GM18526 (cell line): ENCODE data around the gene SH3PXD2A.

ENCODE experiments used
- POLR2A ChIP-seq: IDR thresholded peaks from 3 replicates; pipeline ENCODE4 v1.6.1; 2011; ENCODE audit not compliant: insufficient read length; ENCODE audit errors: extremely low read depth

SH3PXD2A gene

DNA sequence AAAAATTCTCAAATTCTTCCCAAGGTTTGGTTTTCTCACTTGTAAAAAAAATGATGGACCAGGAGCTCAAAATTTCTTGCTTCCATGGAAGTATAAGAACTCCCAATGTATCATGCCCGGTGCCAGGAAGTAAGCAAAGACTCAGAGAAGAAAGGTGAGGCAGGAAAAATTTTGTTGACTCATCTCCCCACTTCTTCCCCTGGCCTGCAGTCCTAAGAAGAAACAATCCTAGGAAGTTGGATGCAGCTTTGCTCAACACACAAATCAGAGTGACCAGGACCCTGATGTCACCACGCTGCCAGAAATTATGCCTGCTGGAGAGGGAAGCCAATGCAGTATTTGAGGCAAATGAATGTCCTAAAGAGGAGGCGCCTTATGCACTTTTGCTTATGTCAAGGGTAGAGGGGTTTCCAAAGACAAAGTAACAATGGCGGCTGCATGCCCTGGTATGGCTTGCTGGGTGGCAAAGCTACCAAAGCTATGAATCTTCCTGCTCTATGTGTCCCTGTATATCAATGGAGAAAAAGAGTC is 198.2 kb downstream of the SH3PXD2A start:
- no peak for TF ChIP-seq POLR2A

DNA sequence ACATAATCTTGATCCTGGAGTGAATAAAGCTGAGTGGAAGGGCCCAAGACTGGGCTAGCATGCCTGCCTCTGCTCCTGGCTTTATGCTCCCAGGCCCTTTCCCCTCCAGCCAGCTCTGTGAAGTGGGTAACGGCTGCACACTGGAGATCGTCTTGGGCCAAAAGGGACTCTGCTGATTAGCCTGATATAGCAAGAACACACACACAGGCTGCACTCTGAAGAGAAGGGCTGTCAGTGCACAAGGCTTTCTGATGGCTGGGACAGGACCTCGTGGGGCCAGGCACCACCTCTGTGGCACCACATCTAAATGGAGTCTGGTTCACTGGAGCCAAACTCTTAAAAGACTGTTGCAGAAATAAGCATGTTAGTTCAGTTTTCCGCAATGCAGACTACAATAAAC is 200.5 kb downstream of the SH3PXD2A start:
- no peak for TF ChIP-seq POLR2A

DNA sequence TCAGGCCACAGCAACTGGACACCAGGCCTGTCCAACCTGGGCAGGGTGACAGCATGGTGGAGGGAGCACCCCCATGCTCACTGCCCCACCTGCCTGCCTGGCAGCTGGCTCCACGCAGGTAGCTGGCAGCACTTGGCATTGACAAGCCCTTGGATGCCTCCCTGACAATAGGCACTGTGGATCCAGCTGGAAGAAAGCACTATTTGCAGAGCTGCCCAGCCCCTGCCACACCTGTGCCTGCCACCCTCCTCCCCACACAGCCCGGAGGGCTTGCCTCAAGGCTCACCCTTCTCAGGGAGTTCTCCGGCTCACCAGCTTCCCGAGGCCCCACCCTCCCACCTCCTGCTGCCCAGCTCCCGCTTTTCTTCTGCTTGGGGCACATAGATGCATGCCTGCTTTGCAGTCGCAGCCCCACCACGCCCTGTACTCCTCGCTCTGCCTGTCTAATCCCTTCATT is 201.8 kb downstream of the SH3PXD2A start:
- no peak for TF ChIP-seq POLR2A

DNA sequence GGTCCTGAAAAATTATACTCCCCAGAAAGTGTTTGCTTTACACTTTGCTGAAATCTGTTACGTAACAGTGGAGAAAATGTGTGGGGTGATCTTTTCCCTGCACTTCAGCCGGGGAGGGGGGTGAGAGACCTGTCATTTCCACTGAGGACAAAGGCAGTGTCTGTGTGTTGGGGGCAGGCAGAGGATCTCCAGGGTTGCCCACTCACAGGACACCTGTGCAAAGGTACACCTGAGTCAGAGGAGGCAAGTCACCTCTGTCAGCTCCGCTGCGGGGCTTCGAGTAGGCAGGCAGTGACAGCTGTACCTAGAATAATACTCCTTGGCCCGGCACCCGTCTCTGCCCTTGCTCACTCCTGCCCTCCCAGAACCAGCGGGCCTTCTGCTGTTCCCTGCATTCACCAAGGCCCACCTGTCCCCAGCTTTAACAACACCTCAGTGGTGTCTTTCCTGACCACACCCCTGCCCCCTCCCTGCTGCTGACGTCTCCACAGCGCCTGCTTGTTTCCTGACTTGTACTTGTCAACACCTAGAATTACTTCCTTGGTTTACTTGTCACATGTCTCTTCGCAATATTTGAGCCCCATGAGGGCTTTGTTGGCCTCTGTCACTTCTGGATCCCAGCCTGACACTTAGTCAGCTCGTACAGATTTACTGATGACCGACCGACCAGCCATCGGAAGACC is 202.6 kb downstream of the SH3PXD2A start:
- no peak for TF ChIP-seq POLR2A

DNA sequence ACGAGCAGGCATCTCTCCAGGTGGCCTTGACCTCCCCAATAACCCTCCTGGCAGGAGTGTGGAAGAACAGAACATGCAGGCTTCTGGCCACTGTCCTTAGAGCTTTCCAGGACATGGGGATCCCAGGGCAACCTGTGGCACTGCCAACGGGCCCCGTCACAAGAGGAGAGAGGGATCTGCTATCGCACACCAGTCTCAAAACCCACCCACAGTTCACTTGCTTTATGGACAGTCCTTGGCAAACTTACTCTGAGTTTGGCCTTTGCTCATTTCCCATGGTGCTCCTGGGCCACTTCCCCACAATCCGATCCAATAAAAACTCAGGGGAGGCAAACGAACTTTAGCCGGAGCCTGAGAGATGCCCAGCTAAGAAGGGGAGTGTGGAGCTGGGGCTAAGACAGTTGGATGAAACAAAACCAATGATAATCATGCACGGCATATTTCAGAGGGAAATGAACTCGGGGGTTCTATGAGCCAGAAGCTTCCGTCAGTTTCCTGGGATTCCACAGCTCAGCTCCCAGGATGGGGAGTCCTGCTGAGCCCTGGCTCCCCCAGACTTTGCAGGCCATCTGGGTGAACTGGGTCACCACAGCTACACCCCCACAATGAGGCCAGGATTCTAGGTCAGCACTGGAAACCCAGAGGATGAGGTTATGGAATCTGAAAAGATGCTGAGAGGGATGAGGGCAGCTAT is 203.4 kb downstream of the SH3PXD2A start:
- TF ChIP-seq POLR2A = no peak

DNA sequence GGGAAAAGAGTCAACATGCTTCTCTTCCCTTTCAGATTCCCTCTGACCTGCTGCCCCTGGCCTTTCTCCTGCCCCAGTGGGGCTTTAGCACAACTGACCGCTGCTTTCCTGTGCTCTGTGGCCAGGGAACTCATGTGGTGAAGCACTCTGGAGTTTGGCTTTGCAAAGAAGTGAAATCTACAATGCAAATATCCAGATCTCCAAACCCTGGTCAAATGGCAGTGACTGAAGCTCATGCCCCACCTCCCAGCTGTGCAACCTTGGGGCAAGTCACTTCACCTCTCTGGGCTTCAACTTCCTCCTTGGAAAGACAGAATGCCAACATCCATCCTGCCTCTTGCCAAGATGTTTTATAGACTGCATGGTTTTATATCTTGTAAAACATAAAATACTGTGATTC is 204.0 kb downstream of the SH3PXD2A start:
- TF ChIP-seq POLR2A = no peak

DNA sequence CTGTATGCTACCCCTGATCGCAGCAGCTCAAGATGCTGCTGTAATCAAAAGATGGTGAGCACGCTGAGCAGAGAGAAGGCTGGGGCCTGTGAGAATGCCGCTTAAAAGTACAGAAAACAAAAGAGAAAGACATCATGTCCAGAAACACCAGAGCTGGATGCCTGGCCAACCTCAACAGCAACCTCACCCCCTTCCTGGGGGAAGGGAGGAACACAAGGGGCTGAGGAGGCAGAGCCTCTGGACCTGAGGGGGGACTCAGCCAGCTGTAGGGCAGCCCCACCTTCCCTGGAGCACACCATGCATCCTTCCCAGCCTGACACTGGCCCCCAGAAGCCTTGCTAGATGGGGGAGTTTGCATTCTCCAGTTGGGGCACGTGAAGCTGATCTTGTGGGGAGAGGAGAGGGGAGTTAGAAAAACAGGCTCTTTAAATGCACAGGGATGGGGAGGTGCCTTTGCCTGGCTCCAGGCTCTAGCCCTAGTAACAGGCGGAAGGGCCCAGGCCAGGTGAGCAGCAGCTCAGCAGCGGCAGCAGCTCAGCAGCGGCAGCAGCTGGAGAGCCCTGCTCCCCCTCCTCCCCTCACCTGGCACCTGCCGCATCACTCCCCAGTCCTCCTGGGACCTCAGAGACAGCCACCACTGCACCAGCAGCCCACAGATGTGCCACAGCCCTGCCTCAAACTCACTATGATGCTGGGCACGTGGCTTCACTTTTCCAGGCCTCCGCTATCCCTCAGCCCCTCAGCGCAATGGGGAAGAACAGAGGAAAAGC is 205.5 kb downstream of the SH3PXD2A start:
- TF ChIP-seq POLR2A = no peak

DNA sequence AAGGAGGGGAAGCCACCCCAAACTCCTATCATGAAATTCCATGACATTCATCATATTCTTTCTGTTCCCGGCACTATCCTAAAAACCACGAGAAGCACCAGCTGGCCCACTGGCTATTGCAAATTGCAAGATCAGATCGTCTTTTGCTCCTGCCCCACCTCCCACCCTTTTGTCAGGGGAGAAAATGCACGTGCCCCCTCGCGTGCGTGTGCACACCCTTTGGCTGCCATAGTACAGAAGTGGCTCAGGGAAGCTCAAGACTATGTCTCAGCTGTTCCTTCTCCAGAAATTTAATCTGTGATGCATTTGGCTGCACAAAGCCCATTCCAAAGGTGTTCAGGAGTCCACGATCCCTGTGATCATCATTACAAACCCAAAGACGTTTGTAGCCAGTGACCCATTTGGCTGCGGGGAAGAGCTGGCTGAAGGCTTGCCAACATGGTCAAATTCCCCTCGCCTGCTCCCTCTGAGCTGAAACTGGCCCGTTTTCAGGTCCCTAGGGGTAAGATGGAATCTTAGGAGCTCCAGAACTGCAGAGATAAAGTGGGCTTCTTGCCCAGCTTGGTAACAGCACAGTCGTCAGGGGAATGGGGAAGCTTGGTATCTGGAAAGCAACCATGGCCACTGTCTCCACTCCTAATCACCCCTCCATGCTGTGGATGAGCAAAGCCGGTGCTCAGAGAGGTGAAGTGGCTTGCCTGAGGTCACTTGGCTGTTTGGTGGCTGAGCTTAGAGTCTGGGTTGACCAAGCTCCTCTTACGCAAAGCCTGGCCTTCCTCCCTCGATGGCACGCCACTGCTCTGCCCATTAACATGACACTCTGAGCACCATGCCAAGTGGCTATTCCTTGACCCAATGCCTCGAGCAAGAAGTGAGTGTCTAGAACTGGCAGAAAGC is 206.5 kb downstream of the SH3PXD2A start:
- TF ChIP-seq POLR2A = no peak

DNA sequence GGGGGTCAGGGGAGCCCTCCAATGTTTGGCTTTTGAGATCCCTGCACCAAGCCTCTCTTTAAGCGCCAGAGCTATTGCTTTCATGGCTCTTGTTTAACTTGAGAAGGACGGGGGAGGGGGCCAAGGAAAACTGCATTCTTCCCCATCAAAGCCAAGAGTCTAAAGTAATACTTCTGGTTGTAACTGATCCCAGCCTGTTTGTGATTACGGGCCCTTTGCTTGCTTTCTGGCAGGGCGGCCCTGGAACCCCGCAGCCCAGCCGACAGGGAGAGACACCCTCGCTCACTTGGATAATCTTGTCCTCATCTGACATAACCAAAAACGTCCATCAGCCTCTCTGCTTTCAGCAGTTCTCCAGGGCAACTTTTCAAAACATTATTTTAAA is 207.1 kb downstream of the SH3PXD2A start:
- TF ChIP-seq POLR2A = no peak

DNA sequence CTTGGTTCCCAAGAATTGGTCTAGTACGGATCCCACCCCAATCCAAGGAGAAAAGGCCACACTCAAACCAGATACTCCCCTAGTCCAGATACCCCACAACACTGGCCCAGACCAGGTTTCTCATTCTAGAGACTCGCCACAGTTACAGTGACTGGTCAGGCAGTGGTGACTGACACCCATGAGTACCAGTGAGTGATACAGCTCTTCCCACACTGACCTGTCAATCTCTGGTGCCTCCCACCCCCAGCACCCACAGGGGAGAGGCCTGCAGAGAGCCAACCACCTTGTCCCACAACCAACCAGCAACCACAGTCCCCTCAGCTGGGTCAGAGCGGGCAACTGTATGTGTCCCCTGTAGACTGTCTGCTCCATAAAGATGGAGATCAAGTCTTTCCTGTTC is 209.1 kb downstream of the SH3PXD2A start:
- TF ChIP-seq POLR2A = no peak

DNA sequence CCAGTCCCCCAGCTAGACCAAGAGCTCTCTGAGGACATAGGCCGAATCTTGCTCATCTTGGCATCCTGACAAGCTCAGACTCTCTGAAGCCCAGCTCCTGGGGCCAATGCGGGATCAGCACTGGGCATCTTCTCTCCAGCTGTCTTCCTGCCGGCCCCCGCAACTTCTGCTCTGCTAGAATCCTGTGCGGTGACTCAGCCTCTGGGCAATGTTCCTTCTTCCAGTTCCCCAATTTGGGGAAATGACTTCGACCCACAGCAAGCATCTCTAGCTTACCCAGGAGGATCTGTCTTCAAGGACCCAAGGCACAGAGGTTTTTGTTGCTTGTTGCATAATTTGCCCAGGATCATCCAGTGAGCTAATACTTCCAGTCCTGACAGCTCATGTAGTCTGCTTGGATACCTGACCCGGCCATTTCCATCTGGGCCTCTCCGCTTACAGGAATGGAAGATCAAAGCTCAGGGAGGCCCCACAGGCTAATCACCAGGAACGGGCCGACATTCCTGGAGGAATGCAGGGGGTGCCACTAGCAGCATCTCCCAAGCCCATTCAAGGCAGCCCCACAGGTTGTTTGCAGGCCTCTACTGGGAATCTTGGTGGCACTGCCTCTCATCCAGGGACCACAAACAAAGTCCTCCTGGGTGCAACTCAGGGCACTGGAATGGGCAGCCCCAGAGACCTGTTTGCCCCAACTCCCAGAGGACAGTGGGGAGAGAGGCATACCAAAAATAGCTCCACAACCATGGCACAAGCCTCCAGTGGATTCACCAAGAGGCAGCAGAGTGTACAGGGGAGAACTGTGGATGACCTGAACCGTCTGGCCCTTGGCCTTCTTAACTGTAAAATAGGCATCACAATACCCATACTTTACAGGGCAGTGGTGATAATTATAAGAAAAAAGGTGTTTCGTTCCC is 210.0 kb downstream of the SH3PXD2A start:
- TF ChIP-seq POLR2A = no peak

DNA sequence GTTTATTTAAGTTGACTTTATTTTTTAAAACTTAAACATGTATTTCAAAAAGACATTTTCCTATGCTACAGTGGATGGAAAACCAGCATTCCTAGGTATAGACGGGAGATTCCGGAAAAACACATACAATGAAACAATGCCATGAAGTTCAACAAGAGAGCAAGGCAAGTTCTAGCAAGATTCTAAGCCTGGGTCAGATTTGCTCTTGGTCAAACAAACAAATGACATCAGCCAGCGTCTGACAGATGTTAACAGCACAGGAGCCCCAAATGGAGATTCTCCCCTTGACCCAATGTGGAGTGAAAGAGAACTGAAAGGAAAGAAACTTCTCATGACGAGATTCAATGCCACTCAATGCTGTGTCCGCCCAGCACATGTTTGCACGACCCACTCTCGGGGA is 212.0 kb downstream of the SH3PXD2A start:
- no peak for TF ChIP-seq POLR2A

DNA sequence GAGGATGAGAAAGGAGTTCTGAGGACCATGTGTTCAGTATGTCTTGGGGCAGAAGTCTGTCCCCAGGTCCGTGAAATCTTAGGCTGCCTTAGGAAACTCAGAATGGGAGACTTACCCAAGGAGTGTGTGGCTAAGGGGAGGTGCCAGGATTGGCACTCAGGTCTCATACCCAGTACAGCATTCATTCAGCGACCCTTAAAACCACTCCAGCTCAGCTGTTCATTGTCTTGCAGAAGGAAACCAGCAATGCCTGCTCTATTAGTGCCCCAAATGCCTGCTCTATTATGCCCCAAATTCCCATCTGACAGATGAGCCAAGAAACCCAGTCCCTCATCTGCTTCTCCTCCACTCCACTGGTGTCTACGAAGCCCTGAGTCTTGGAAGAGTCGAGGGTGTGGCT is 214.1 kb downstream of the SH3PXD2A start:
- TF ChIP-seq POLR2A = no peak
